HFF-Myc (cell line): ENCODE results near the gene MTG2.
"Not testable (repeated sequence)": the region's sequence is repeated elsewhere in the genome, so short reads cannot be mapped to it uniquely, and the experiment has no call there.

Experiments used
- DNase-seq: peaks from one replicate; pipeline ENCODE4 v3.0.0-alpha.2; 2011; ENCODE audit warnings: low read depth; ENCODE audit errors: extremely low read depth
- H3K4me3 ChIP-seq: replicated peaks from 2 replicates; pipeline ENCODE4 v1.5.1; 2011; ENCODE audit warnings: low read depth, mild to moderate bottlenecking, control low read depth, low read length
- TF ChIP-seq, protein P1 (sequence below): IDR thresholded peaks from 2 replicates; pipeline ENCODE4 v1.5.1; 2012; ENCODE audit warnings: mild to moderate bottlenecking, low read depth, low read length, control low read depth; ENCODE audit errors: missing control alignments

MTG2 gene

GRCh38 chr20:62145688-62146018 lies 37.2 kb upstream of the MTG2 start:
- DNase-seq: no peak
- no peak overlapping the region for H3K4me3 ChIP-seq
- TF ChIP-seq, protein P1, sequence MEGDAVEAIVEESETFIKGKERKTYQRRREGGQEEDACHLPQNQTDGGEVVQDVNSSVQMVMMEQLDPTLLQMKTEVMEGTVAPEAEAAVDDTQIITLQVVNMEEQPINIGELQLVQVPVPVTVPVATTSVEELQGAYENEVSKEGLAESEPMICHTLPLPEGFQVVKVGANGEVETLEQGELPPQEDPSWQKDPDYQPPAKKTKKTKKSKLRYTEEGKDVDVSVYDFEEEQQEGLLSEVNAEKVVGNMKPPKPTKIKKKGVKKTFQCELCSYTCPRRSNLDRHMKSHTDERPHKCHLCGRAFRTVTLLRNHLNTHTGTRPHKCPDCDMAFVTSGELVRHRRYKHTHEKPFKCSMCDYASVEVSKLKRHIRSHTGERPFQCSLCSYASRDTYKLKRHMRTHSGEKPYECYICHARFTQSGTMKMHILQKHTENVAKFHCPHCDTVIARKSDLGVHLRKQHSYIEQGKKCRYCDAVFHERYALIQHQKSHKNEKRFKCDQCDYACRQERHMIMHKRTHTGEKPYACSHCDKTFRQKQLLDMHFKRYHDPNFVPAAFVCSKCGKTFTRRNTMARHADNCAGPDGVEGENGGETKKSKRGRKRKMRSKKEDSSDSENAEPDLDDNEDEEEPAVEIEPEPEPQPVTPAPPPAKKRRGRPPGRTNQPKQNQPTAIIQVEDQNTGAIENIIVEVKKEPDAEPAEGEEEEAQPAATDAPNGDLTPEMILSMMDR: no peak

- H3K4me3 ChIP-seq: no peak overlapping the region
Measured at GRCh38 chr20:62146019-62146755, 36.6 kb upstream of the MTG2 start.

DNA sequence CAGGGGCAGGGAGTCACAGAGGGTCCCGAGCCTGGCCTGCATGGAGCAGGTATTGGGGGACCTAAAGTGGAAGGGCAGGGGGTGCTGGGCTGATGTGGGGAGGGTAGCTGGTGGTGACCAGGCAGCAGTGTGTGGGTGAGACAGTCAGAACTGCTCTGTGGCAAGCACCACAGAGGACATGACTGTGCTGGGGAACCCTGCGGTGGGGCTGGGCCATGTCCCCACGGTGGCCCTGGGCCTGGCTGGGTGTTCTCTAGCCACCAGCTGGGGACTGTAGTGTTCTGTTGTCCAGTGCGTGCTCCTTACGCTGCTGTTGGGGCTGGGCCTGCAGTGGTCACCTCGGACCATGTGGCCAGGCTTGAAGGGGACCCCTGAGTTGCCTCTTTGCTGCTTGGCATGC lies 35.7 kb upstream of the MTG2 start:
- TF ChIP-seq, protein P1: no peak
- no peak overlapping the region for H3K4me3 ChIP-seq
- no peak for DNase-seq

More at GRCh38 chr20:62146019-62146755, 36.6 kb upstream of the MTG2 start:
- TF ChIP-seq, protein P1: no peak
- DNase-seq: no peak

DNA sequence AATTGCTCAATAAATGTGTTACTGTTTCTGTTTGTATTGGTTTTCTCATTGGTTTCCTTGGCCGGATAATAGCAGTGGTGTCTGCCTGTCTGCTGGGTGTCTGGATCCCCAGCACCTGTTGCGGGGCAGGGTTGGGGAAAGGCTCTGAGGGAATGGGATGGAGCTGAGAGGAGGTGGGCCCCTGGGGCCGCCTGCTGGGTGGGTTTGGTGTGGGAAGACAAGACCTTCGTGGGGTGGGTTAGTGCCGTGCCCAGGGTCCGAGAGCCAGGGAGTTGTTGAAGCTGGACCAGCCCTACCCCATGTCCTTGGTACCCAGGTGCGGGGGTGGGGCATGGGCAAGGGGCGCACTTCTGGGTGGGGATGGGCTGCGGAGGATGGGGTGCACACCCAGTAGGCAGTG lies 35.3 kb upstream of the MTG2 start:
- TF ChIP-seq, protein P1: no peak
- H3K4me3 ChIP-seq: no peak overlapping the region
- no peak for DNase-seq

GRCh38 chr20:62148383-62148782 lies 34.4 kb upstream of the MTG2 start:
- not testable (repeated sequence) for H3K4me3 ChIP-seq, DNase-seq

- no peak for DNase-seq
- TF ChIP-seq, protein P1: no peak
- H3K4me3 ChIP-seq: no peak overlapping the region
Measured at GRCh38 chr20:62148908-62149314, 33.9 kb upstream of the MTG2 start.

GRCh38 chr20:62149532-62150309 lies 33.1 kb upstream of the MTG2 start:
- DNase-seq: no peak
- no peak overlapping the region for H3K4me3 ChIP-seq
- TF ChIP-seq, protein P1: no peak
